Stimulated activated CD8-positive, alpha-beta memory T cell treated with anti-CD3 and anti-CD28 coated beads, Interleukin-2, amount 100 ng/mL, for 48 hours (primary cell): ENCODE results near the gene ADGRD1.

Experiments
- DNase-seq, 2 donors: peaks; one replicate each; pipeline ENCODE4 v3.0.0-alpha.2; 2020; ENCODE audit warnings: low read depth in 2 of 2

Gene ADGRD1

DNA sequence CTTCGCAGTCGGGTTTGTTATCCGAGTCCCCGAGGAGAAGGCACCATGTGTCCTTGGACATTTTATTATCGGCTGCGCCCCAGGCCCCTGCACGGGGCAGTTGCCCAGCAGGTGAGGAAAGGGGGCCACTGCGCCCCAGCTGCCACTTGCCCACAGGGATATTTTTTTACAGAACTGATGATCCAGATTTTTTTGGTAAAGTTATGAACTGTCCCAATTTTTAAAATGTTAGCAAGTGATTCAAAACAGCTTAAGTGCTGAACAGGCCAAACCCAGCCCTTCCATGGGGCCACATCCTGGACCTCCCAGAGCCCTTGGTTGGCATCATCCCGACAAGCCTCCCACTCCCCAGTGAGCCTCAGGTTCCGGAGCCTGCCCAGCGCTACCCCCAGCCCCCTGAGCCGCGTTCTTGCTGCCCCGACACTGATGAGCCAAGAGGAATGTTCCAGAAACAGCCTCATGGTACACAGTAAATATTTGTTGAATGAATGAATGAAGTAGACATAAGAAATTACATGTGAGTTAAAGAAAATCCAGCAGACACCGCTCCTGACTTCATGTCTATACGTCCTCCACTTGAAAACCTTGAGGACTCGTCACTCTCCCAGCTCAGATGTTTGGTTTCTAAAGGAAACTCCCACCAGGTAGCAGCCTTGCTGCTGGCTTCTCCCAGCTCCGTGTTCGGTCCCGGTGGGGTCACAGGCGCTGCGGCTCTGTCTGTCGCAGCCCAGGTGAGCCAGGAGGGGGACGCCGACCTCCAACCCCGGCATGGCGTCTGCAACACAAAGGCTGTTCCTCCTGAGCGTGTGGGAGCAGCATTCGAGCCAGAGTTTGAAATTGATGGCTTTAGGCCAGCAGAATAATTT, 88.5 kb downstream of the ADGRD1 start:
- no peak for DNase-seq

DNA sequence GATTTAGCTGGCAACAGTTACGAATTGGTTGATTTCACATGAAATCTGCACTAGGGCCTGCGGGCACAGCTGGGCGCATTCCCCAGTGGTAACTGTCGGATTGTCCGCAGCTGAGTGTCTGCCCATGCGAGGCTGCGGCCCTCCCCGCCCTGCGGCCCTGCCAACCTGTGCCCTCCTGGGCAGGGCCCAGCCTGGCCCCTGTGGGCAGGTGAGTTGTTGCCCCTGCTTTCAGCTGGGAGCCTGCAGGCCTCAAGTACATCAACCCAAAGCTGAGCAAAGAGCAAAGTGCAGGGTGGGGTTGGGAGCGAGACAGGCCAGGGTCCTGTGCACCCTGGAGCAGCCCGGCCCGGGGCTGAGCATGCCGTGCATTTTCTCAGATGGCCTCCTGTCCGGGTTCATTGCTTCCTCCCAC, 89.1 kb downstream of the ADGRD1 start:
- no peak for DNase-seq

DNA sequence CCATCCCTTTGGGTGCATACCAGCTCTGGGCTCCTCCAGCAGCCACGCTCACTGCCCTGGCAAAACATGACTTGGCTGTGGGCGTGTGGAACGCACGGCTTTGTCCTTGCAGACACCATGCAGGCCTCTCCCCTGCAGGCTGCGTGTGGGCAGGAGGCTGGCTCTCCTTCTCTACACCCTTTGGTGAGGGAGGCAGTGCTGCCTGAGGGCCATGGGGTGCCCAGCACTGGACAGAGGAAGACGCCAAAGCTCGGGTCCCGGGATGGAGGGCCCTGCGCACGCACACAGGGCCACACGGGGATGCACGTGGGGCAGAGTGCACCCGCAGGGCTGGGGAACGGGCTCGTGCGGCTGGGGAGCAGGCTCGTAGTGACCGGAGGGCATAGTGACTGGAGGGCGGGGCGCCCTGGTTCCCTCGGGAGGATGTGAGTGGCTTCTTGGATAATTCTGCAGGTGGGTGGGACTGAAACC, 89.7 kb downstream of the ADGRD1 start:
- no peak for DNase-seq

DNA sequence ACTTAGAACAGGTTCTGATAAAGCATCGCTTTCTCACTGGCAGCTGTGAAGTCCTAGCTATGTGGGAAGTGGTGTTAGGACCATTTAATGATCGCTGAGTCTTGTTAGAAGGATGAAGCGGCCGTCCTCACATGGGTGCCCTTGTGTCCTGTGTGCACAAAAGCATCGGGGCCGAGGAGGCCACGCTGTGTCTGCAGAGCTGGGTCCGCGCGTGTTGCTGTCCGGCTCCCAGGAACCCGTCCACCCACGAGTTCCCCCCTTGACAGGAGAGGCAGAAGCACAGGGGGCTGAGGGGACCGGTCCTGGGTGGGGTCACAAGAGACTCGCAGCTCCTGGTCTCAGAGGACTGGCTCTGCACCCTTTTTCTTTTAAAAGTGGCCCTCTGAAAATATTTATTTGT, 90.4 kb downstream of the ADGRD1 start:
- no peak for DNase-seq

DNA sequence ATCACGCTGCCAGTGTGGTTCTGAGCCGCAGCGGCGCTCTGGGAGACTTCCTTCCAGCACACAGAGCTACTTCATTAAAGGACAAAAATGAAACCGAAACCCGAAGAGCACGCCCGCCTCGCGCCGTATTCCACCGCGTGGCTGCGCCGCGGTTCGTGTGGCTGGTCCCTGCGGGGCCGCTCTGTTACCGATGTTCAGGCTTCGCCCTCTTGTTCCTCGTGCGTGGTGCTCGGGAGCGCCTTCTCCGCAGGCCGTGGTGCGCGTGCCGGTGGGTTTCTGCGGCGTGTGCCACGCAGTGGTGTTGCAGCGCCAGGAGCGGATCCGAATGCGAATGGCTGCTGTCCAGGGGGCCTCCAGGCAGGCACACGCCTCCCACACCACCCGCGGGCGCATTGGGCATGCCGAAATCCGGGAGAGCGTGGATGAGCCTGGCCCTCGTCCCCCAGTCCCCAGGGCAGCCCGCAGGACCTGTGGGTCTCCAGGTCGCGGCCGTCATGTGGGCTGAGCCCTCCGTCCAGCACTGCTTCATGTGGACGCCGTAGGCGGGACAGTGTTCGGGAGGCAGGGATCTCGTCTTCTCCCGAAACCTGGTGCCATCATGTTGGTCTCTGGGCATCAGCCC, 91.2 kb downstream of the ADGRD1 start:
- DNase-seq, result no peak

DNA sequence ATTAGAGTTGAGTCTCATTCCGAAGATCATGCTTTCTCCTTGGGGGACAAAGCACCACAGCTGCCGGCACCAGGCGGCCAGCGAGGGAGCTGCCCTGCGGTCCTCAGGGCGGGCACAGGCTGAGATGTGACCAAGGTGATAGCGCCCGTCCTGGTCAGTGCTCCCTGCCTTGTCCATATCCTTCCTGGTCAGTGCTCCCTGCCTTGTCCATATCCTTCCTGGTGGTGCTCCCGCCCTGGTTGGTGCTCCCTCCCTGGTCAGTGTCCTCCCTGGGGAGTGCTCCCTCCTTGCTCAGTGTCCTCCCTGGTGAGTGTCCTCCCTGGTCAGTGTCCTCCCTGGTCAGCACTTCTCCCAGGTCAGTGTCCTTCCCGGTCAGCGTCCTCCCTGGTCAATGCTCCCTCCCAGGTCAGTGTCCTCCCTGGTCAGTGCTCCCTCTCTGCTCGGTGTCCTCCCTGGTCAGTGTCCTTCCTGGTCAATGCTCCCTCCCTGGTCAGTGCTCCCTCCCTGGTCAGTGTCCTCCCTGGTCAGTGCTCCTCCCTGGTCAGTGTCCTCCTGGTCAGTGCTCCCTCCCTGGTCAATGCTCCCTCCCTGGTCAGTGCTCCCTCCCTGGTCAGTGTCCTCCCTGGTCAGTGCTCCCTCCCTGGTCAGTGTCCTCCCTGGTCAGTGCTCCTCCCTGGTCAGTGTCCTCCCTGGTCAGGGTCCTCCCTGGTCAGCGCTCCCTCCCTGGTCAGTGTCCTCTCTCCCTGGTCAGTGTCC, 92.2 kb downstream of the ADGRD1 start:
- DNase-seq, result no peak

DNA sequence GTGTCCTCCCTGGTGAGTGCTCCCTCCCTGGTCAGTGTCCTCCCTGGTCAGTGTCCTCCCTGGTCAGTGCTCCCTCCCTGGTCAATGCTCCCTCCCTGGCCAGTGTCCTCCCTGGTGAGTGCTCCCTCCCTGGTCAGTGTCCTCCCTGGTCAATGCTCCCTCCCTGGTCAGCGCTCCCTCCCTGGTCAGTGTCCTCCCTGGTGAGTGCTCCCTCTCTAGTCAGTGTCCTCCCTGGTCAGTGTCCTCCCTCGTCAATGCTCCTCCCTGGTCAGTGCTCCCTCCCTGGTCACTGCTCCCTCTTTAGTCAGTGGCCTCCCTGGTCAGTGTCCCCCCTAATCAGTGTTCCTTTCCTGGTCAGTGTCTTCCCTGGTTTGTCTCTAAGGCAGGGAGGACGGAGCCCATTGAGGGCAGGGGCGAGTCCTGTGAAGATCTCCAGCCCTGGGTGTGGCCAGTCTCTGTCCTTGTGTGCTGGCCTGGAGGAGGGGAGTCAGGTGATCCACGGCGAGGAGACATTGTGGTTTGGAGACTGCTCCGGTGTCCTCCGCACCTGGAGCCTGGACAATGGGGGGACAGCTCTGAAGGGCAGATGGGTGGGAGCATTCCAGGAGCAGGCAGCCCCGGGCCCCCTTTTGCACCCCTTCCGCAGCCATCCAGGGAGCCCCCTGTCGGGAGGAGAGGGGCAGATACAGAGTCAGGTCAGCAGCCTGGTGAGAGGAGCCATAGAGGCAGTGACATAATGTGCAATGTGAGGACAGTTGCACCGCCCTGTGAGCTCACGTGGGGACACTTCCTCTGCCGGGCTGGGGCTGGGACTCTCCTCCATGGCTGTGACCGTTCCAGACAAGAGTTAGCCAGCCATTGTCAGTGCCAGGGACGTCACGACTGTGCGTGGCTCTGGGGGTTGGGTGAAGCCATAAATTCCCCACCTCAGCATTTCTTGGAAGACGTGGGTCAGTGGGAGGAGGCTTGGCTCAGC, 93.4 kb downstream of the ADGRD1 start:
- DNase-seq, result no peak

DNA sequence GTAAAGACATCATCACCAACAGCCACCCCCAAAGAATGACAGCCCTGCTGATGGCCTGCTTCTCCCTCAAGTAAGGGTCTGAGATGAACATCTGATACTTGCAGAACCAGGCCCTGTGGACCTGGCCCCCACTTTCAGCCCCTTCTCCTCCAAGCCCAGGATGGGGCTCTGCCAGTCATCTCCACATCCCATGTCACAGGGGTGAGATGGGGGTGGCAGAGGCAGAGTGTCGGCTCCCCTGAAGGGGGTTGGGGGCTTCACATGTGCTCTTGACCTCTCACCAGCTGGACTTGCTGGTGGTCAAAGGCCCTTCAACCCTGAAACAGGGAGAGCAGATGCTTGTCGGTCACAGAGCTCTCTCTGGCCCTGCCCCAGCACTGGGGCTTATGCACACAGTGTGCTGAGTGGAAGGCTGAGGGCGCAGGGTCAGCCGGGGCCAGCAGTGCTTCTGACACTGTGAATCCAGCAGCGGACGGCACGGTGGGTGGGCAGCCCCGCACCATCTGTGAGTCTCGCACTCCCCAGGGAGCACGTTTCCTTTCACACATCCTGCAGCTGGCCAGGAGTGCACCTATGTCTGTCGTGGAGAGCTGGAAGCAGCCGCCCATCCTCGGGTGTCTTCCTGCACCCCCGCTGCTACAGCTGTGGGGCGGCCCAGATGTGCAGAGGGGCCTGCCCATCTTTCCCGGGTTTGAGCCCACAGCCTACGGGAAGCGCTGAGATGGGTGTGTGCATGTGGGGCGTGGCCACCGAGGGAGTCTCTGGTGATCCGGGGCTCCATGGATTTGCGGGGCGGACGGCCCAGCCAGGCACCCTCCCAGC, 94.3 kb downstream of the ADGRD1 start:
- no peak for DNase-seq

DNA sequence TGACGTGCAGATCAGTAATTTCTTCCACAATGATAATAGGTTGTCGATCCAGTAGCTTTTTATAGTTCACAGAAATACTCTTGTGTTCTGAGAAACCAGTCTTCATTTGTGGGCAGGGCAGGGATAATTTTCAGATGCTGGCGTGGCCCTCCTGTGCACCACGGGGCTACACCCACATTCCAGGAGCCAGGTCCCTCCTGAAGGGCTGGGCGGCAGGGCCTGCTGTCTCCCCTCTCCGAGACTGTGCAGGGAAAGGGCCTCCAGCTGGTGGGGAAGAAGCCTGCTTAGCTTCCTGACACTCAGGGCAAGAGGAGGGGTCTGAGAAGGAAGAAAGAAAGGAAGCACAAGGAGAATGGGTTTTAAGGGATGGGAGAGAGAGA, 94.9 kb downstream of the ADGRD1 start:
- DNase-seq, result no peak

DNA sequence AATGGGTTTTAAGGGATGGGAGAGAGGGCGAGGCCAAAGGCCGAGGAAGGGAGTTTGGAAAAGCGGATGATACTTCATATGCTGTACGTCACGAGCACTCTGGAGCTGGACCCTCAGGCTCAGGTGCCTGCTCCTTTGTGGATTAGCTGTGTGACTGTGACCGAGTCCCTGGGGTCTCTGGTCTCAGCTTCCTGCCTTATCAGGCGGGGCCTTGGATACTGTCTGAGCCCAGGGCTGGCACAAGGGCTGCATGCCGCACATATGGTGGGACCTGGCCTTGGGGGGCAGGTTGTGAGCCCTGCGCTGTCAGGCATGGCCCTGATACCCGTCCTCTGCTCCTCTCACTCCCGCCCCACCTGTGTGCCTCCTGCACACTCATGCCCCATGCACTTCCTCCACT, 95.3 kb downstream of the ADGRD1 start:
- DNase-seq, result no peak

DNA sequence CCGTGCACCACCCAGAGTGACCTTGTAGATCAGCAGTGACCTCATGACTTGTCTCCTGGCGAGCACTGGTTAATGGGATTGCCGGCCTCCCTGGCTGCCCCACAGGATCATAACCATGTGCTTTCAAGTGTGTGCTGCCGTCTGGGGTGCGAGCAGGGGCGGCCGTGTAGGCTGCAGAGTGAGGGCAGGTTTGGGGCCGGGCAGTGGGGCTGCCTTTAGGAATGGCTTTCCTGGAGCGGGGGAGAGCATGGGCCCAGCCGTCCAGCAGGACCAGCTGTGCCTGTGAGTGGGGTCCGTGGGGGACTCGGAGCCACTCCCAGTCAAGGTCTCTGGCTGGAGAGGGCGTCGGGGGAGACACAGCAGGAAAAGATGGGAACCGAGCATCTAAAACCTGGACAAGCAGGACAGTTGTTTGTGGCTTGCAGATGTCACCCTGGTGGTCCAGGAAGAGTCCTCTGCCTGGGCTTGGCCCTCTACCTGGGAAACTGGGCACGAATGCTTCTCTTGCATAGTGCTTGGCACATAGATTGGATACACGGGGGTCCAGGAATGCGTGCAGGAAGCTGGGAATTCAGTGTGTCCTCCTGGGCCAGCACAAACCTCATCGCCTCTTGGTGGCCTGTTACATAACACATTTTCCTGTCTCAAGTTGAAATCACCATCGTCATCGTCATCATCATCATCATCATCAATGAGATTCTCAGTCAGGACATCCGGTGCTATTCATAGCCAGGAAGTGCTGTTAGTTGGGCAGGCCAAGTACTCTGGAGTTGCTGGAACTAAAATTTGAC, 96.0 kb downstream of the ADGRD1 start:
- no peak for DNase-seq

DNA sequence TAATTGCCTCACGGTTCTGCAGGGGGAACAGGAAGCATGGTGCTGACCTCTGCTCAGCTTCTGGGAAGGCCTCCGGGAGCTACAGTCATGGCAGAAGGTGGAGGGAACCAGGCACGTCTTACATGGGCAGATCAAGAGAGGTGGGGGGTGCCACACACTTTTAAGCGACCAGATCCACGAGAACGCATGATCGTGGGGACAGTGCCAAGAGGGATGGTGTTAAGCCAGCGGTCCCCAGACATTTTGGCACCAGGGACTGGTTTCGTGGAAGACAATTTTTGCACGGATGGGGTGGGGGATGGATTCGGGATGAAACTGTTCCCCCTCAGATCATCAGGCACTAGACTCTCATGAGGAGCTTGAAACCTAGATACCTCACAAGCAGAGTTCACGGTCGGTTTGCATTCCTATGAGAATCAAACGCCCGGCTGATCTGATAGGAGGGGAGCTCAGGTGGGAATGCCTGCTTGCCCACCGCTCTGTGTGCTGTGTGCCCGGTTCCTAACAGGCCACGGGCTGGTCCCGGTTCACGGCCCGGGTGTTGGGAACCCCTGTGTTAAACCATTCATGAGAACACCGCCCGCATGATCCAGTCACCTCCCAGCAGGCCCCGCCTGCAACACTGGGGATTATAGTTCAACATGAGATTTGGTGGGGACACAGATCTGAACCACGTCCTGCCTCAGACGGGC, 96.9 kb downstream of the ADGRD1 start:
- no peak for DNase-seq

DNA sequence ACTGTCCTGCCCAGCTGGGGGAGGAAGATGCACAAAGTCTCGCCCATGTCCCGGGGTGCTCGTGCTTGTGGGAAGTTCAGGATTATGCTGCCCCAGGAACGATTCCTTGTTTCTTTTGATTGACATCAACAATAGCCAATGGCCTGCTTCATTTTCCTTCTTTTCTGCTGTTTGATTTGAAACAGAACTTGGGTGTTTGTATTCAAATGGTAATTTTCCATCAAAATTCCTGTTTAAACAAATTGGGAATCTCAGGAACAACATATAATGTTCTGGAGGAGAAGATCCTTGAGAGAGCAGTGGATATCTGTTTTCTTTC, 97.4 kb downstream of the ADGRD1 start:
- DNase-seq, result no peak

DNA sequence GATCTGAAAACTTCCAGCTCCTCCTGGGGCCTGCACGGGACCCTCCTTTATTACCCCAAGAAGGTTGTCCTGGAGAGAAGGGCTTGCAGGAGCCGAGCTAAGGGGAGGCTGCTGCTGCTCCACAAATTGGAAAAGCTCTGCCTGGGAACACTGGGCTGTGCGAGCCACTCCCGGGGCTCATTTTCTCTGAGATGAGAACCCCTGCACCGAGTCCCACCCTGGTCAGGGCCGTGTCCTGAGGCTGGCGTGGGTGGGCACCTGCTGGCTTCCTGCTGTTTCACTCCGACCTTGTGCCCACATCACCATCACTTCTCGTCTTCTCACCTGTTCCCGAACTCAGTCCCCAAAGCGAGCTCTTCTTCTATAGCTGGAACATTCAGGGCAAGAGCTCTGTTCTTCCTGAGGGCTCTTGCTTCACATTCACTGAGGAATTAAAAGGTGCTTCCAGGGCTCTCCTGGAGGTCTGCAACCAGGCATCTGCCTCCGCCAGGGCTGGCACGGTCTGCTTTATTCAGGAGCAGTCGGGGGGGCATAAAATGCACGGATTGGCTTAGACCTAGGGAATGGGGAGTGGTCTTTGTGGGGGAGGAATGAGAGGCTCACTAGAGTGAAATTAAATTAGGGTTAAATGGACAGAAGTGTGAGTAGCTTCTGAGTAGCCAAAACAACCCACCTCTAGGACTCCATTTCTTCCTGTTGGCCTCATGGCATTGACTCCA, 98.5 kb downstream of the ADGRD1 start:
- no peak for DNase-seq

DNA sequence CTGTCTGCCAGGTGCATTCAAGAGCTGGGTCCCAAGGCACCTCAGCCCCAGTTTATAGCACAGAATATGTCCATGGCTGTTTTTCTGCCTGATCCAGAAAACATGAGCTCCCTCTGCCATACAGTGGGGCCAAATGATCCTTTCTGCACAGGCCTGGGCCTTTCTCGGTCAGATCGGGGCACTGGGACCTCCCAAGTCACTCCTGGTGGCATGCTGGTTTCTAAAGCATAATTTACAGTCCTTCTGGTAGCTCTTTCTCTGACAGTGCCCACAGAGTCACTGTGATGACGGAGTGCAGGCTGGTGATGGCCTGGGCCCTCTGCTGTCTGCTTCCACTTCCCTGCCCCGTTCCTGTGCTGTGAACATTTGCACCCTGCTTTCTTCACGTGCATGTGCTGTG, 99.2 kb downstream of the ADGRD1 start:
- no peak for DNase-seq

DNA sequence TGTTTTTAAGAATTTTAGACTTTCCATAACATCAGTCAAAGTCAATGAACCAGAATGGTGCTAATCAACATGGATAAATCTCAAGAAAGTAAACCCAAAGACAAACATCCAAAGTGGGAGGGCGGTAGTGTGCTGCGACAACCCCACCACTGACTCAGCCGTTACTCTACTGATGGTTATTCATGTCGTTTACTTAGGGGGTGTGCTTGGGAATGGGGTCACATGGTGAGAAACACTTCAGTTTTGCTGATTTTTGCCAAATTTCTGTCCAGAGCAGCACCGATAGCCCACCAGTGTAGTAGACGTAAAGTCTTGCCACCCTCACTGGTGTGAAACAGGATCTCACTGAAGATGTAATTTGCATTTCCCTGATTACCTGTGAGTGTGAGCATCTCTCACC, 99.9 kb downstream of the ADGRD1 start:
- DNase-seq, result no peak

DNA sequence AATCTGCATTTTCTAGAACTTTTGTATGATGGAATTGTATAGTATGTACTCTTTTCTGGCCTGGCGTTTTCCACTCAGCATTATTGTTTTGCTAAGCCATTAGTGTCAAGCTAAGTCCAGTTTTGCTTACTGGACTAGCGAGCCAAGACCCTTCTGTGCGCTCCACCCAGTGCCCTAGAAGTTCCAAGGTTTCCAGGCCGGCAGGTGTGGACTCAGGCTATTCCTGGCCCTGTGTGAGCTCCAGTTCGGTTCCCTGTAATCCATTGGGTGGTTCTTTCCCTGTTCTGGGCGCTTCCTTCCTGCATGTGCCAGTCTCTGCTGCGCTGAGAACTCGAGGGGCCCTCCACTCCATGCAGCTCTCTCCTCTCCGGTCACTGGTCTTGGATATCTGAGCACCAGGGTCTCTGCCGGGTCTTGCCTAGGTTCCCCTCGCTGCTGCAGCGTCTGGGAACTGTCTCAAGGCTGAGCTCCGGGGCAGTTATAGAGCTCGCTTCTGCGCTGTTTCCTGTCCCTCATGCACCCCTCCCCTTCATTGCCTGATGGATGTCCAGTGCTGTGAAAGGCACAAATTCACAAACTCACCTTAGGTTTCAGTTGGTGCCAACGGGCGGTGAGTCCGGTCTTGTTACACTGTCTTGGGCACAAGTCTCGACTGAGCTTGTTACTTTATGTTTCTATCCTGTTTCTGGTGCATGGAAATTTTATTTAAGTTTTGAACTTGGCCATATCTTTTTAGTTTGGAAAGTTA, 100.8 kb downstream of the ADGRD1 start:
- no peak for DNase-seq

DNA sequence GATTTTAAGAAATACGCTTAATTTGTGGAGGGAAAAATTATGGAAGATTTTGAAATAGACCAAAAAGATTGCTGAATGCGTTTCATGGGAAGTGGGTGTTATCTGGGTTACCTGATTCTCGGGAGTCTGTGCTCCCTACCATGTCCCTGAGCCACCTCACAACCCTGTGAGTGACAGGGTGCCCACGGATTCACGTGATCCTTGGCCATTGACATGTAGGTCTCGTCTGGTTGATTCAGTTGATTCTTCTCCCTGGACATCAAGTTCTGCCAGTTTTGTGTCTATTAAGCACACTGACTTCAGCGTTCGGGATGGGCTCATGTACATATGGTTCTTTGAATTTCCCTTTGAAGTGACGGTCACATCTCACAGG, 101.4 kb downstream of the ADGRD1 start:
- DNase-seq, result no peak
